K562 (cell line): Measurements from ENCODE around the gene DAPK3. TPM values are rescaled to one million over a fixed set of nuclear protein-coding genes. Genes with fewer than 3 reads are reported as not detected.

ENCODE experiments used
- ATAC-seq: fragments of 200-7000 bp; cut with Tn5 transposase; 3 replicates; pipeline ENCODE4 v1.9.1; 2020; ENCODE audit warnings: moderate library complexity
- BruUV-seq: library from RNA; stranded (reverse); fragments of 400-500 nt; replicated peaks from 2 replicates; lab custom pipeline; 2021; lab: Mats Ljungman, UMichigan
- CTCF ChIA-PET: fragments of 300-600 bp; formaldehyde crosslinking; extraction: SDS; loops from one replicate; lab custom pipeline; 2021; ENCODE audit warnings: low intra/inter-chr PET ratio; lab: Yijun Ruan, JAX
- POLR2A ChIA-PET: fragments of 300-600, 350-650 bp; sonication (Branson Sonifier 250); formaldehyde crosslinking; extraction: SDS; loops from one replicate; lab custom pipeline; 2021; ENCODE audit warnings: antibody characterized with exemption, inconsistent platforms; lab: Yijun Ruan, JAX
- DNase-seq, 4 experiments: peaks; one replicate each; pipeline versions ENCODE4 v3.0.0 to v3.0.0-alpha.2; 2011 to 2018; ENCODE audit warnings: low spot score in 3 of 4, mixed read lengths in 3 of 4; ENCODE audit errors: extremely low read depth in 1 of 4
- FAIRE-seq: peaks from 2 replicates; lab custom pipeline; 2011; peaks lifted over from hg19 to GRCh38; lab: Jason Lieb, UNC
- H2AFZ ChIP-seq: 2 replicates; pipeline ENCODE4 v1.6.0; 2011; ENCODE audit warnings: low read depth, low read length, control low read depth, inconsistent platforms
- H3K27ac ChIP-seq: fragments of 200-600 bp; 3 replicates; pipeline ENCODE4 v1.8.0; 2011; ENCODE audit warnings: low read depth, mild to moderate bottlenecking, control low read depth, inconsistent platforms, low read length, moderate library complexity, mixed read lengths; ENCODE audit errors: extremely low read depth
- H3K27me3 ChIP-seq, 2 experiments: fragments of 300-600 bp in 1 of 2; 2 replicates in 1 of 2; 3 replicates in 1 of 2; pipeline versions ENCODE4 v1.6.0 to v1.8.0; 2011; ENCODE audit warnings: inconsistent platforms in 2 of 2, low read length in 2 of 2, mild to moderate bottlenecking in 1 of 2, mixed read lengths in 1 of 2, moderate library complexity in 1 of 2; ENCODE audit not compliant: control insufficient read depth in 2 of 2, insufficient read depth in 2 of 2
- H3K36me3 ChIP-seq: fragments of 300-600 bp; 3 replicates; pipeline ENCODE4 v1.8.0; 2011; ENCODE audit warnings: mild to moderate bottlenecking, low read length, inconsistent platforms; ENCODE audit not compliant: control insufficient read depth, insufficient read depth
- H3K4me1 ChIP-seq, 2 experiments: fragments of 200-600 bp in 1 of 2; replicated peaks in 1 of 2; 2 replicates in 1 of 2; 3 replicates in 1 of 2; pipeline versions ENCODE4 v1.5.1 to v1.8.0; 2011; ENCODE audit warnings: inconsistent platforms in 2 of 2, low read length in 2 of 2, mild to moderate bottlenecking in 1 of 2, mixed read lengths in 1 of 2, moderate library complexity in 1 of 2; ENCODE audit not compliant: control insufficient read depth in 2 of 2, insufficient read depth in 2 of 2
- H3K4me2 ChIP-seq: 2 replicates; pipeline ENCODE4 v1.6.1; 2011; ENCODE audit warnings: low read length, control low read depth, inconsistent platforms, mixed read lengths; ENCODE audit not compliant: insufficient read depth
- H3K4me3 ChIP-seq: fragments of 200-600 bp; sonication (generic), shearing (Covaris generic); 2 replicates; pipeline ENCODE4 v1.5.1; 2016; ENCODE audit warnings: control low read depth, inconsistent platforms
- H3K79me2 ChIP-seq: fragments of 200-600 bp; 3 replicates; pipeline ENCODE4 v1.8.0; 2011; ENCODE audit warnings: low read length, inconsistent platforms; ENCODE audit not compliant: control insufficient read depth, insufficient read depth
- H3K9ac ChIP-seq, 2 experiments: 2 replicates each; pipeline versions ENCODE4 v1.6.0 to v1.6.1; 2011; ENCODE audit warnings: low read depth in 2 of 2, low read length in 2 of 2, control low read depth in 1 of 2, inconsistent platforms in 1 of 2, mild to moderate bottlenecking in 1 of 2, mixed read lengths in 1 of 2; ENCODE audit not compliant: insufficient read depth in 1 of 2
- H3K9me1 ChIP-seq: one replicate; pipeline ENCODE4 v1.6.0; 2011; ENCODE audit warnings: inconsistent platforms, mild to moderate bottlenecking, low read length, moderate library complexity; ENCODE audit not compliant: control insufficient read depth, insufficient read depth
- H3K9me3 ChIP-seq: replicated peaks from 2 replicates; pipeline ENCODE4 v1.5.1; 2011; ENCODE audit warnings: low read depth, low read length, inconsistent platforms; ENCODE audit not compliant: control insufficient read depth, insufficient read depth
- H4K20me1 ChIP-seq: replicated peaks from 2 replicates; pipeline ENCODE4 v1.6.1; 2011; ENCODE audit warnings: low read length, inconsistent platforms, mixed read lengths; ENCODE audit not compliant: control insufficient read depth, insufficient read depth
- HDAC1 ChIP-seq, 2 experiments: fragments of 450-650 bp; IDR thresholded peaks; 2 replicates each; pipeline ENCODE4 v1.6.1; 2016 to 2017; ENCODE audit warnings: inconsistent platforms in 1 of 2, mild to moderate bottlenecking in 1 of 2, moderate library complexity in 1 of 2
- NFXL1 ChIP-seq: fragments of 450-650 bp; formaldehyde crosslinking; IDR thresholded peaks from 2 replicates; pipeline ENCODE4 v1.4.0; 2021; ENCODE audit warnings: mild to moderate bottlenecking
- POLR2G ChIP-seq: fragments of 200-400 bp; formaldehyde crosslinking; IDR thresholded peaks from 2 replicates; pipeline ENCODE4 v1.6.1; 2017; ENCODE audit warnings: low read depth, mild to moderate bottlenecking, antibody characterized with exemption, low read length, moderate library complexity
- PRPF4 ChIP-seq: fragments of 200-400 bp; formaldehyde crosslinking; IDR thresholded peaks from one replicate; pipeline ENCODE4 v1.6.1; 2017; ENCODE audit warnings: low read length, low read depth, mild to moderate bottlenecking; ENCODE audit not compliant: insufficient read depth, poor library complexity, severe bottlenecking
- RAD51 ChIP-seq: fragments of 450-650 bp; IDR thresholded peaks from 2 replicates; pipeline ENCODE4 v1.7.1; 2016; ENCODE audit warnings: low read depth, mild to moderate bottlenecking, borderline replicate concordance
- SLC30A9 ChIP-seq: fragments of 250-450 bp; sonication (Bioruptor Pico); IDR thresholded peaks from 2 replicates; pipeline ENCODE4 v1.8.0; 2022; ENCODE audit warnings: mild to moderate bottlenecking, moderate library complexity
- TEAD1 ChIP-seq, 2 experiments: fragments of 450-650 bp in 1 of 2; sonication (generic) in 1 of 2; formaldehyde crosslinking; IDR thresholded peaks; 2 replicates each; pipeline versions ENCODE4 v1.4.0 to v1.8.0; 2020 to 2022; ENCODE audit warnings: mild to moderate bottlenecking in 2 of 2, missing genetic modification reagents in 1 of 2
- ZBTB1 ChIP-seq: sonication (generic); formaldehyde crosslinking; IDR thresholded peaks from 2 replicates; pipeline ENCODE4 v1.8.1; 2023; ENCODE audit warnings: missing genetic modification reagents, low read depth, mild to moderate bottlenecking, borderline replicate concordance
- ZFX ChIP-seq: sonication (generic); formaldehyde crosslinking; IDR thresholded peaks from 2 replicates; pipeline ENCODE4 v1.8.0; 2022; ENCODE audit warnings: mild to moderate bottlenecking, missing genetic modification reagents, moderate library complexity
- ZNF3 ChIP-seq: fragments of 250-450 bp; sonication (Bioruptor Pico); IDR thresholded peaks from 2 replicates; pipeline ENCODE4 v1.5.0; 2021; ENCODE audit warnings: mild to moderate bottlenecking, moderate library complexity
- ZNF696 ChIP-seq: fragments of 250-450 bp; sonication (Bioruptor Pico); conservative IDR thresholded peaks from 2 replicates; pipeline ENCODE4 v1.4.0; 2020; ENCODE audit warnings: mild to moderate bottlenecking, moderate library complexity
- whole genome bisulfite sequencing: fragments of 100-300 bp; shearing (Covaris generic); methylation state at CpG from one replicate; pipeline ENCODE4 v1.1.6; 2016; ENCODE audit warnings: low coverage, mixed read lengths; ENCODE audit not compliant: insufficient coverage; ENCODE audit errors: missing lambda C conversion rate; 5-methylcytosine and 5-hydroxymethylcytosine counted together
- in situ Hi-C: fragments of 300-500 bp; cut with MboI; formaldehyde crosslinking; loops from 4 replicates; pipeline ENCODE4 v1.15.0; 2018; ENCODE audit warnings: inconsistent platforms, mixed read lengths
- intact Hi-C: fragments of 100-400 bp; cut with micrococcal nuclease; formaldehyde crosslinking; loops from 2 replicates; pipeline ENCODE4 v1.14.2; 2022
- polyA plus RNA-seq, 8 experiments: library from polyadenylated mRNA; depleted of rRNA in 4 of 8; stranded (reverse) in 5 of 8; unstranded in 3 of 8; fragments of >200 nt; fragmentation: Nextera tagmentation in 2 of 8; fragmentation: Illumina TruSeq in 1 of 8; extraction: Ambion mirVana in 2 of 8; extraction: Trizol in 1 of 8; gene quantifications; 2 replicates each; pipeline versions ENCODE4 v1.2.1 to v1.2.3, GENCODE V29; 2011 to 2014; ENCODE audit warnings: inconsistent platforms in 1 of 8, missing spikeins in 1 of 8
- total RNA-seq, 7 experiments: library from RNA; depleted of rRNA in 6 of 7; stranded (reverse); fragments of >200 nt in 6 of 7; fragmentation: Illumina TruSeq in 2 of 7; extraction: Trizol in 2 of 7; gene quantifications; 2 replicates each; pipeline versions ENCODE4 v1.2.1 to v1.2.3, GENCODE V29; 2011 to 2021; ENCODE audit warnings: low replicate concordance in 1 of 7

Gene DAPK3
- total and polyA plus RNA-seq, 9 of the 15 experiments (the other 6 are each of a cell fraction or from before 2014, with no cell fraction given): 0.14 to 63.4 (median 25.0) TPM

GRCh38 chr19:3963458-3964255 lies 7.2 kb downstream of the DAPK3 start:
- Histone ChIP-seq H4K20me1 (no peaks in the 10 kb centered on the region; the same call in 1 of the 2 replicates), H3K27me3 (no peaks in the 10 kb centered on the region), H3K4me1 (peaks cover under 1 to 18% of the 10 kb centered on the region in 2 experiments; a peak in 2 of 5 replicates), H3K36me3 (peaks cover 85% of the 10 kb centered on the region; the same call in 2 of the 3 replicates), H3K9ac (peak overlapping the region in 1 of 2 experiments; percentile 26; a peak in 1 of 4 replicates), H3K4me3 (no peak overlapping the region), H3K79me2 (peaks cover 16% of the 10 kb centered on the region), H3K9me3 (no peaks in the 10 kb centered on the region), H3K4me2 (no peak overlapping the region), H3K9me1 (no peaks in the 10 kb centered on the region), H2AFZ (no peak overlapping the region), H3K27ac (no peak overlapping the region)
- CTCF ChIA-PET: no interaction called here
- intact Hi-C loops: no loop called here
- in situ Hi-C loops: no loop called here
- POLR2A ChIA-PET: interaction anchor here (0.6 to 1.2 kb wide), 2 partner anchors 8 to 24 kb away, joined by 3 to 6 read pairs; partner anchors contain the start of gene DAPK3
- FAIRE-seq (no peak), DNase-seq (no peak), ATAC-seq (no peak)
- TF ChIP-seq RAD51 (no peak), PRPF4 (no peak), ZFX (CRISPR knock-in tag) (0 out of 2 replicates have a peak, but pooled peaks have one; percentile 15), ZBTB1 (no peak), ZNF696 (CRISPR knock-in tag) (no peak), POLR2G (peak; percentile 18; the same call in 1 of the 2 replicates), HDAC1 (IDR thresholded peaks at IDR 0.05) (no peak), ZNF3 (CRISPR knock-in tag) (no peak), TEAD1 (CRISPR knock-in tag; IDR thresholded peaks at IDR 0.05) (no peak), NFXL1 (CRISPR knock-in tag) (no peak), SLC30A9 (CRISPR knock-in tag) (no peak)
- no TSS peak for BruUV-seq
- WGBS: 95% methylated on average over 19 of the region's 35 CpGs
